GM06990 (cell line): ENCODE data around the gene MZF1.
"Not testable (repeated sequence)": the region's sequence is repeated elsewhere in the genome, so short reads cannot be mapped to it uniquely, and the experiment has no call there.

Source experiments
- DNase-seq: peaks from one replicate; pipeline ENCODE4 v3.0.0-alpha.2; 2011; ENCODE audit not compliant: insufficient read length; ENCODE audit errors: extremely low read depth
- H3K27me3 ChIP-seq: replicated peaks from 2 replicates; pipeline ENCODE4 v1.6.0; 2011; ENCODE audit warnings: low read length; ENCODE audit not compliant: control insufficient read depth, insufficient read depth
- H3K36me3 ChIP-seq: 2 replicates; pipeline ENCODE4 v1.5.1; 2011; ENCODE audit warnings: low read length; ENCODE audit not compliant: control insufficient read depth, insufficient read depth
- H3K4me3 ChIP-seq: replicated peaks from 2 replicates; pipeline ENCODE4 v1.5.1; 2011; ENCODE audit warnings: low read depth, mild to moderate bottlenecking, control low read depth, low read length
- TF ChIP-seq, protein P1 (sequence below): IDR thresholded peaks from 2 replicates; pipeline ENCODE4 v1.5.1; 2011; ENCODE audit warnings: low read length, control low read depth, mild to moderate bottlenecking, inconsistent platforms; ENCODE audit not compliant: insufficient read depth, poor library complexity, severe bottlenecking

Gene MZF1

DNA sequence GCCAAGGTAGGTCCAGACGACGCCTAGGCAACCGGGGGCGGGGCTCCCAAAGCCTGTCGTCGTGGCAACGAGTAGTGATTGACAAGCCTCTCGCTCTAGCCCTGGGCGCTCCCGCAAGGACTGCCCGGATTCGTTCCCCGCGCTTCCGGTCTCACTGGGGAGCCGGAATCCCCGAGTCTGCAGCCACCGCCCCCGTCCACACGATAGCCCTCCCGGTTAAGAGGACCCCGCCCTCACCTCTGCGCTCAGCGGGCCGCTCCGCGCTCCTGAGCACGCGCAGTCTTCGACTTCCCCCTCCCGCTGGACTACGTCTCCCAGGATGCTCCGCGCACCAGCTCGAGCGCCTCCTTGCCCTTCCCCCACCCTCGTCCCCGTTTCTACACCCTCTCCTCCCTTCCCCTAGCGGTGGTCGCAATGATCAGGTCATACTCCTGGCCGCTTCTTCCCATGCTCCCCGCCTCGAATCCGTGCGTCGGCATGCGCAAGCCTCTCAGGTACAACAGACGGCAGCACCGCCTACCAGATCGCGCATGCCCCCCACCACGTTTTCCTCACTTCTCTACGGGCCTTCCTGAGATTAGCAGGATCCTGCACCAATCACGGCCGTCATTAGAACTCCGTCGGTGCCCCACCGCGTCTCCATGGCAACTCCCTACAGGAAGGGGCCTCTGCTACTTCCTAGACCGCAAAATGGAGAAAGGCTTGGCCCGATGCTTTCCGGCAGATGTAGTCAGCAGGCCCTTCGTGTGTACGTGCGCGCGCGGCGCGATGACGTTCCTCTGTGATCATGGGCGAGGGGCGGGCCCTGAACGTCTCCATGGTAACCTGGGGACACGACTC, at the start of gene MZF1:
TSS of gene MZF1 (minus strand) at position 518 of the 840 bp plus-strand sequence. CDS start 1,946 bp downstream, outside the sequence.
- Histone ChIP-seq H3K36me3 (peaks cover 19% of the 10 kb centered on the region), H3K4me3 (peak within 1 kb of the TSS; percentile 74)
- peak; percentile 99 for DNase-seq

DNA sequence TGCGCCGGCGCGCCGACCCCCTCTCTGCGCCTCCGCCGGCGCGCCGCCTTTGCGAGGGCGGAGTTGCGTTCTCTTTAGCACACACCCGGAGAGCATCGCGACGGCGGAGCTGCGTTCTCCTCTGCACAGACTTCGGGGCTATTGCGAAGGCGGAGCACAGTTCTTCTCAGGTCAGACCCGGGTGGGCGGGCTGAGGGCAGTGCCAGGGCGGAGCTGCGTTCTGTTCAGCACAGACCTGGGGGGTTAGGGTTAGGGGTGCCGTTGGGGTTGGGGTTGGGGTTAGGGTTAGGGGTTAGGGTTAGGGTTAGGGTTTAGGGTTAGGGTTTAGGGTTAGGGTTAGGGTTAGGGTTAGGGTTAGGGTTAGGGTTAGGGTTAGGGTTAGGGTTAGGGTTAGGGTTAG, 34.1 kb upstream of the MZF1 start:
- not testable (repeated sequence) for H3K4me3 ChIP-seq, DNase-seq, H3K27me3 ChIP-seq, H3K36me3 ChIP-seq

More for the DNA sequence above, at the start of gene MZF1:
- TF ChIP-seq, protein P1, sequence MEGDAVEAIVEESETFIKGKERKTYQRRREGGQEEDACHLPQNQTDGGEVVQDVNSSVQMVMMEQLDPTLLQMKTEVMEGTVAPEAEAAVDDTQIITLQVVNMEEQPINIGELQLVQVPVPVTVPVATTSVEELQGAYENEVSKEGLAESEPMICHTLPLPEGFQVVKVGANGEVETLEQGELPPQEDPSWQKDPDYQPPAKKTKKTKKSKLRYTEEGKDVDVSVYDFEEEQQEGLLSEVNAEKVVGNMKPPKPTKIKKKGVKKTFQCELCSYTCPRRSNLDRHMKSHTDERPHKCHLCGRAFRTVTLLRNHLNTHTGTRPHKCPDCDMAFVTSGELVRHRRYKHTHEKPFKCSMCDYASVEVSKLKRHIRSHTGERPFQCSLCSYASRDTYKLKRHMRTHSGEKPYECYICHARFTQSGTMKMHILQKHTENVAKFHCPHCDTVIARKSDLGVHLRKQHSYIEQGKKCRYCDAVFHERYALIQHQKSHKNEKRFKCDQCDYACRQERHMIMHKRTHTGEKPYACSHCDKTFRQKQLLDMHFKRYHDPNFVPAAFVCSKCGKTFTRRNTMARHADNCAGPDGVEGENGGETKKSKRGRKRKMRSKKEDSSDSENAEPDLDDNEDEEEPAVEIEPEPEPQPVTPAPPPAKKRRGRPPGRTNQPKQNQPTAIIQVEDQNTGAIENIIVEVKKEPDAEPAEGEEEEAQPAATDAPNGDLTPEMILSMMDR: no peak
- no peaks in the 10 kb centered on the region for H3K27me3 ChIP-seq

DNA sequence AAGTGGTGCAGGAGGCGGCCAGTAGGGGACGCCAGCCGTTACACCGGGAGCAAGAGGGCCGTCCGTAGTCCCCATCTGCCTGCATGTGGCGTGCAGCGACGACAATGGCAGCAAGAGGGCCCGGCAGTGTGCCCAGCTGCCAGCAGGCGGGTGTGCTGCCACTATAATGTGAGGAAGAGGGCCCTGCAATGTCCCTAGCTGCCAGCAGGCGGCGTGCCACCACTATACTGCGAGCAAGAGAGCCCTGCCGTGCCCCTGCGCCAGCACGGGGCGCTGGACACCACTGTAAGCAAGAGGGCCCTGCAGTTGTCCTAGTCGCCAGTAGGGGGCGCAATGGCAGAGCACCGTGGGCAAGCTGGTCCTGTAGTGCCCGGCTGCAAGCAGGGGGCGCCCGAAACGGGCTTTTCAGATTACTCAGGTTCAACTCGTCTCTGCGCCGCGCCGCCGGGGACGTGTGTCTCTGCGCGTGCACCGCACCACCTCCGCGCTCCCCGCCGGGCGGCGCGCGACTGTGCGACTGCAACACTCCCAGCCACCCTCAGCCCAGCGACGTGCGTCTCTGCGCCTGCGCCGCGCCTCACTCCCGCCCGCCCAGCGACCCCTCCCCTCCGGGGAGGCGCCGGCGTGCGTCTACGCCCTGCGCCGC, 33.2 kb upstream of the MZF1 start:
- not testable (repeated sequence) for H3K36me3 ChIP-seq, H3K4me3 ChIP-seq, DNase-seq, H3K27me3 ChIP-seq
- TF ChIP-seq, protein P1: peak; percentile 34

DNA sequence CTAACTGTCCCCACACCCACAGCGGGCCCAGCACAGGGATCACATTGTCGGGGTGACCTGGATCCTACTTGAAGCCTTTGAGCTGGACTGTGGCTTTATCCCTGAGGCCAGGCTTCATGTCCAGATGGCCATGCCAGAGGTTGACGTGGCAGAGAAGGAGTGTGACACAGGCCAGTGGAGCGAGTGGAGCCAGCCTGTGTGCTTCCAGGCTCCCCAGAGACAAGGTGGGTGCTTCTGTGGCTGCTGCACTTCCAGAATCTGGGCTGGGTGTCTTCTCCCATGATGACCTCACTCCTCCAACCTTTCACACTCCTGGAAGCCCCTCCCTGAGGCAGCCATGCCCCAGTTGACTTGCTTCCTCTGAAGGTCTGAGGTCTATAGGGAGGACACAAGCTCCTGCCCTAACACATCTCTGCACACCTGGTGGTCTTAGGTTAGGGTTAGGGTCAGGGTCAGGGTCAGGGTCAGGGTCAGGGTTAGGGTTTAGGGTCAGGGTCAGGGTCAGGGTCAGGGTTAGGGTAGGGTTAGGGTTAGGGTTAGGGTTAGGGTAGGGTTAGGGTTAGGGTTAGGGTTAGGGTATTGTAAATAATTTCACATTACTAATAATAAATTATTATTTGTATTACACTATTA, 13.1 kb upstream of the MZF1 start:
- peaks cover 7% of the 10 kb centered on the region for H3K36me3 ChIP-seq
- H3K4me3 ChIP-seq: no peak overlapping the region
- no peaks in the 10 kb centered on the region for H3K27me3 ChIP-seq
- DNase-seq: no peak
- TF ChIP-seq, protein P1: no peak

DNA sequence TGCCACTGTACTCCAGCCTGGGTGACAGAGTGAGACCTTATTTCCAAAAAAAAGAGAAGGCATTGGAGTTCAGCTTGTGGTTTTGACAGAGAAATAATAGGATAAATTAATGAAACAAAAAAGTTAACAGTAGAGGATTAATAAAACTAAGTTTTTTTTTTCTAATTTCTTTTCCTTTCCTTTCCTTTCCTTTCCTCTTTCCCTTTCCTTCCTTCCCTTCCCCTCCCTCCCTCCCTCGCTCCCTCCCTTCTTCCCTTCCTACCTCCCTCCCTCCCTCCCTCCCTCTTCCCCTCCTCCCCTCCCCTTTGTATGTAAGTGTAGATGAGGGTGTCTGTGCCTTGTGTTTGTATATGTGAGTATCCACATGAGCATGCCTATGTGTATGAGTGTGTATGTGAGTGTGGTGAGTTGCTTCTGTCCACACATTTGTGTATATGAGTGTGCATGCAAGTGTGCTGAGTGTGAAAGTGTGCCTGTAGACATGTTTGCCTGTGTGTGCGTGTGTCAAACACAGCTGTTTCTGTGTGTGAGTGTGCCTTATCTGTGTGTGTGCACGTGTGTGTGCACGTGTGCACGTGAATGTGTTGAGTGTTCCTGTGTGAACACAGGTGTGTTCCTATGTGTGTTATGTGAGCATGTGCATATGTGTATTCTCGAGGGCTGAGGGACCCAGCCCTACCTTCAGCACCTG, 12.5 kb upstream of the MZF1 start:
- Histone ChIP-seq H3K36me3 (peaks cover 7% of the 10 kb centered on the region), H3K27me3 (no peaks in the 10 kb centered on the region), H3K4me3 (no peak overlapping the region)
- DNase-seq: no peak
- TF ChIP-seq, protein P1: no peak
